ENCODE data around the gene CD53.
A peak's percentile ranks its signal among the peaks of the same experiment; 100 is the strongest.
"Not testable (repeated sequence)": the region's sequence is repeated elsewhere in the genome, so short reads cannot be mapped to it uniquely, and the experiment has no call there.

CD53 gene

GRCh38 chr1:110916669-110917306, 43.8 kb downstream of the CD53 start:
- peak; percentile 22 for DNase-seq

- DNase-seq: no peak
Measured at GRCh38 chr1:110918016-110918415, 45.1 kb downstream of the CD53 start.

GRCh38 chr1:110921953-110922352, 49.0 kb downstream of the CD53 start:
- DNase-seq: no peak

GRCh38 chr1:110927484-110928075, 54.6 kb downstream of the CD53 start:
- no peak for DNase-seq

GRCh38 chr1:110928191-110928590, 55.2 kb downstream of the CD53 start:
- no peak for DNase-seq

- DNase-seq: no peak
Measured at GRCh38 chr1:110928904-110929303, 56.0 kb downstream of the CD53 start.

GRCh38 chr1:110931097-110931496, 58.1 kb downstream of the CD53 start:
- not testable (repeated sequence) for DNase-seq

GRCh38 chr1:110936567-110936966, 63.6 kb downstream of the CD53 start:
- no peak for DNase-seq

- no peak for DNase-seq
Measured at GRCh38 chr1:110944806-110945205, 71.9 kb downstream of the CD53 start.

- DNase-seq: no peak
Measured at GRCh38 chr1:110945626-110946025, 72.7 kb downstream of the CD53 start.

- DNase-seq: no peak
Measured at GRCh38 chr1:110948038-110948810, 75.3 kb downstream of the CD53 start.

Data from CD4-positive, alpha-beta T cell treated with Interleukin-6 for 4 hours (primary cell).